Activated CD4-positive, alpha-beta T cell treated with anti-CD3 and anti-CD28 coated beads, Interleukin-2, Interleukin-4, amounts not matched to agents 100 ng/mL and 50 ng/mL, durations not matched to agents 16 hours and 8 hours (primary cell): ENCODE data around the gene OR52E8.

Experiments used
- DNase-seq: peaks from one replicate; pipeline ENCODE4 v3.0.0-alpha.2; 2020; ENCODE audit warnings: low spot score

The OR52E8 gene

GRCh38 chr11:5857590-5857989, at the start of gene OR52E8:
OR52E8 (minus strand) TSS chr11:5857690; CDS start chr11:5857690, 0 bp downstream.
- no peak for DNase-seq

- DNase-seq = no peak
Measured at GRCh38 chr11:5899534-5899933, 42.0 kb upstream of the OR52E8 start.

GRCh38 chr11:5892908-5893307, 35.4 kb upstream of the OR52E8 start, which contains the start of gene OR52E5:
OR52E5 (plus strand) TSS chr11:5893208; CDS start chr11:5900777, 7,569 bp downstream.
- DNase-seq = no peak

- DNase-seq = no peak
Measured at GRCh38 chr11:5891216-5891800, 33.8 kb upstream of the OR52E8 start.

- no peak for DNase-seq
Measured at GRCh38 chr11:5887661-5888060, 30.2 kb upstream of the OR52E8 start.

GRCh38 chr11:5887172-5887571, 29.7 kb upstream of the OR52E8 start:
- no peak for DNase-seq

- DNase-seq = no peak
Measured at GRCh38 chr11:5881756-5882155, 24.3 kb upstream of the OR52E8 start.

GRCh38 chr11:5880329-5880728, 22.8 kb upstream of the OR52E8 start, which contains the start of gene OR52E4:
OR52E4 (plus strand) TSS chr11:5880629; CDS start chr11:5884293, 3,664 bp downstream.
- DNase-seq = no peak

GRCh38 chr11:5878564-5878963, 21.1 kb upstream of the OR52E8 start:
- no peak for DNase-seq

GRCh38 chr11:5865826-5866225, 8.3 kb upstream of the OR52E8 start:
- no peak for DNase-seq

GRCh38 chr11:5851002-5851401, 6.5 kb downstream of the OR52E8 start:
- DNase-seq = no peak

- DNase-seq = no peak
Measured at GRCh38 chr11:5847711-5848110, 9.8 kb downstream of the OR52E8 start.

- DNase-seq = no peak
Measured at GRCh38 chr11:5846701-5847100, 10.8 kb downstream of the OR52E8 start.

GRCh38 chr11:5841797-5842196, 15.7 kb downstream of the OR52E8 start, which contains the start of gene OR52E6:
OR52E6 (minus strand) TSS chr11:5841897; CDS start chr11:5841897, 0 bp downstream.
- no peak for DNase-seq

- DNase-seq = no peak
Measured at GRCh38 chr11:5837695-5838094, 19.8 kb downstream of the OR52E8 start.

GRCh38 chr11:5833446-5833845, 24.0 kb downstream of the OR52E8 start:
- DNase-seq = no peak

GRCh38 chr11:5831196-5831829, 26.2 kb downstream of the OR52E8 start:
- DNase-seq = no peak

- DNase-seq = no peak
Measured at GRCh38 chr11:5818245-5818886, 39.1 kb downstream of the OR52E8 start.

GRCh38 chr11:5815534-5815933, 42.0 kb downstream of the OR52E8 start:
- DNase-seq = no peak

GRCh38 chr11:5809905-5810795, 47.3 kb downstream of the OR52E8 start:
- no peak for DNase-seq

- DNase-seq = no peak
Measured at GRCh38 chr11:5809122-5809519, 48.4 kb downstream of the OR52E8 start.

GRCh38 chr11:5808500-5809121, 48.9 kb downstream of the OR52E8 start, which contains the start of gene OR52N2:
OR52N2 (plus strand) TSS chr11:5808924; CDS start chr11:5820336, 11,412 bp downstream.
- DNase-seq = peak; percentile 73
